D721Med (cell line): ENCODE measurements around the gene GPR146.

Source experiments
- DNase-seq: peaks from one replicate; pipeline ENCODE4 v3.0.0; 2011; ENCODE audit warnings: low spot score; ENCODE audit not compliant: insufficient read length
- FAIRE-seq: peaks from 2 replicates; lab custom pipeline; 2011; peaks lifted over from hg19 to GRCh38; lab: Jason Lieb, UNC
- CTCF ChIP-seq: IDR thresholded peaks from 2 replicates; pipeline ENCODE4 v1.5.1; 2012; ENCODE audit warnings: mild to moderate bottlenecking, control low read depth; ENCODE audit not compliant: insufficient read depth; ENCODE audit errors: missing control alignments

The GPR146 gene

GRCh38 chr7:1055956-1056784, 11.8 kb downstream of the GPR146 start:
- FAIRE-seq (no peak), DNase-seq (no peak)
- no peak for TF ChIP-seq CTCF

GRCh38 chr7:1056785-1057410, 12.6 kb downstream of the GPR146 start:
- FAIRE-seq (no peak), DNase-seq (no peak)
- no peak for TF ChIP-seq CTCF

- DNase-seq (no peak), FAIRE-seq (no peak)
- TF ChIP-seq CTCF: no peak
These were observed 13.3 kb downstream of the GPR146 start for GRCh38 chr7:1057416-1058291.

GRCh38 chr7:1058311-1058710, 14.0 kb downstream of the GPR146 start:
- no peak for FAIRE-seq
- DNase-seq: no peak
- TF ChIP-seq CTCF: no peak

- DNase-seq: no peak
- no peak for TF ChIP-seq CTCF
- no peak for FAIRE-seq
These were observed 14.5 kb downstream of the GPR146 start for GRCh38 chr7:1058821-1059199.

- no peak for TF ChIP-seq CTCF
- no peak for FAIRE-seq
These were observed 15.1 kb downstream of the GPR146 start for GRCh38 chr7:1059200-1060091.

More at GRCh38 chr7:1059200-1060091, 15.1 kb downstream of the GPR146 start:
- peak; percentile 90 for DNase-seq
